GM18508 (cell line): Measurements from ENCODE around the gene KCNMA1.

Experiments used
- ATAC-seq: cut with Tn5 transposase; IDR thresholded peaks from one replicate; pipeline ENCODE4 v1.9.1; 2021; ENCODE audit warnings: moderate number of reproducible peaks; ENCODE audit not compliant: insufficient read depth, unreplicated experiment

Gene KCNMA1

DNA sequence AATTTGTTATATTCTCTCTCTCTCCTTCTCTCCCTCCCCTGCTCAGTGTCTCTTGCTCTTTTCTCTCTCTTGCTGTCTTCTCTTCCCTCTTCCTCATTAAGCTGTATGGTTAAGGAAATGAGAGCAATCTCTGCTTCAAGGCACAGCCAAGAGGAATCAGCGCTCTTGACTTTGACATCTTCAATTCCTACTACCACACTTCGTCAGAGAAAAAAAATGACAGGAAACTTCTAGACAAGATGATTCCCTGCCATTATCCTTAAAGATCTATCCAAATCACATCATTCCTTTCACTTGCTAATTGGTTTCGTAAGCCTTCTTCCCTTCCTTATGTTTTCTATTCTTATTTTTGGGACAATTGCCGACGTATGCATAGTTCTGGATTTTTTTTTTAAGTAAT, 425.0 kb downstream of the KCNMA1 start:
- no peak for ATAC-seq

DNA sequence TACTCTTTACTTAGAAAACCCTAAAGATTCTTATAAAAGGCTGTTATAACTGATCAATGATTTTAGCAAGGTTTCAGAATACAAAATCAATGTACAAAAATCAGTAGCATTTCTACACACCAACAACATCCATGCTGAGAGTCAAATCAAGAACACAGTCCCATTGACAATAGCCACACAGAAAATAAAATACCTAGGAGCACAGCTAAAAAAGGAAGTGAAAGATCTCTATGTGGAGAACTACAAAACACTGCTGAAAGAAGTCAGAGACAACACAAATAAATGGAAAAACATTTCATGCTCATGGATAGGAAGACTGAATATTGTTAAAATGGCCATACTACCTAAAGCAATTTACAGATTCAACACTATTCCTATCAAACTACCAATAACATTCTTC, 427.0 kb downstream of the KCNMA1 start:
- ATAC-seq, result no peak

DNA sequence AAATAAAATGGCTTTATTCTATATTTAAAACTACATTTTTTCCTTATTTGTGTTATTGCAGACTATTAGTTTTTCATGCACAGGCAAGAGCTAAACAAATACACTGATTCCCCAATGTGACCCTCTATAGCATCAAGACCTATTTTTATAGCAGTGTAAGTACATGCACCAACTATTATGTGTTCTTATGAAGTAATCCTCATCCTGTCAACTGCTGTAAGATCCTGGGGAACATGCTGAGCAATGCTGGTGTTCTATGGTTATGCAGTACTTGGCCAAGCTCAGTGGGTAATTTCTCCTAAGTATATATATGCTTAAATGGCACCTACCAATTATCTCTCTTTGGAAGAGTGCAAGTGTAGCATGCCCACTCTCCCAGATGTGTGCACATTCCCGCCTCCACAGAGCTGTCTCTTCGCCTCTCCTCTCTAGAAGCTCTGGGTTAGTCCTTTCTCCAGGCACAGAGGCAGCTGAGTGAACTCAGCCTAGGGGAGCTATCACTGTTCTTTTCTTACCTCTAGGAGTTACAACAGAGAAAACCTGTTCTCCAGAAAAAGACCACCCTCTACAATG, 428.8 kb downstream of the KCNMA1 start:
- ATAC-seq, result no peak

DNA sequence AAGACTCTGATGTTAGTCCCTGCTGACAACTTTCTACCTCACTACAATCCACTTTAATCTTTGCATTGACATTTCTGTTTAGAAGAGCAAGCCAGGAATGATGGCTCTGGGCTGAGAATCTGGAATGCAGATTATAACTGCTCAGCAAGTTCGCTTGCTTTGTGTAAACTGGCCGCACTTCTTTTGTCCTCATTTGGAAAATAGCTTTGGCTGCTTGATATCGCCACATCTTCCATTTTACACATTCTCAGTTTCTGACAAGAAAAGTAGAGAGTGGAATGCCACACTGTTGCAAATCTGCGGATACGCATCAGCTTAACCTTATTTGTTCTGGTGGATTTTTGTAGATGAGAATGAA, 429.8 kb downstream of the KCNMA1 start:
- no peak for ATAC-seq

DNA sequence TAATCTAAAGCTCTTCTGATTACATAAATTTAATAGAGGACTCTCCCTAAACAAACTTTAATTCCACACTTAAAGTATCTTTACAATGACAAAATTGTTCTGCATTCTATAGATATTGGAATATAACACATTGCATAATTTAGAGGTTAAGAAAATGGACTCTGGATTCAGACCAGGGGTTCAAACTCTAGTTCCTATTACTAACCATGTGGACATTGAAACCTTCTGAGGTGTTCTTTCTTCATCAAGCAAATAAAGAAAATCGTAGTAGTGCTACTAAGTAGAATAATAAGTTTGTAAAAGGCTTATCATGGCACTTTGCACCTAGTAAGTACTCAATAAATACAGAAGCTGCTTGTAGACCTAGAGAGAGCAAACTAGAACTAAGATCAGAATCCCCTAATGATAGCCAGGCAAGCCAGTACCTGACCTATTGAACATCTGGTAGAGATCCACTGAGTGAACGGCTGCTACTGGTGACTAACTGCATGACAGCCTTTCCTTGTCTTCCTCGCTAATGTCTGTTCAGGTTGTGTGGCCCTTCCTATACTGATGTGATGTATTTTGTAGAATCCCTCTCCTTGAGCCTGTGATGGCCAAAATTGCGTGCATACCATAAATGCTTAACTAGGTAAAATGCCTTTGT, 430.3 kb downstream of the KCNMA1 start:
- no peak for ATAC-seq

DNA sequence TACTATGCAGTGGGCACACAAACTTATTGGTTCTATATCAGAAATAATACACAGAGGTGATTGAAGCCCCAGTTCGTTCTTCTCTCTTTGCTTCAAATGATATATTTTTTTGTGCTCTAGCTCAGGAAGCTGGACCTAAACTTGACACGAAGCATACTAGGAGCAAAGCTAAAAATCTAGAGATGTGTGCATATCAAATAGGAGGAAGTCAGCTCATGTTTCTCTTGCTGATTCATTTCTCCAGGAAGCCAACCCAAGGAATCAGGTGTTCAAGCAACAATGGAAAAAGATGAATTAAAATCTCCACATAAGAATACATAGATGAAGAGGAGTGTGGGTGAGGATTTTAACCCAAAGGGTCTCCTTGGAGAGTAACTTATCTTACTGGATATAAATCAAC, 432.5 kb downstream of the KCNMA1 start:
- no peak for ATAC-seq

DNA sequence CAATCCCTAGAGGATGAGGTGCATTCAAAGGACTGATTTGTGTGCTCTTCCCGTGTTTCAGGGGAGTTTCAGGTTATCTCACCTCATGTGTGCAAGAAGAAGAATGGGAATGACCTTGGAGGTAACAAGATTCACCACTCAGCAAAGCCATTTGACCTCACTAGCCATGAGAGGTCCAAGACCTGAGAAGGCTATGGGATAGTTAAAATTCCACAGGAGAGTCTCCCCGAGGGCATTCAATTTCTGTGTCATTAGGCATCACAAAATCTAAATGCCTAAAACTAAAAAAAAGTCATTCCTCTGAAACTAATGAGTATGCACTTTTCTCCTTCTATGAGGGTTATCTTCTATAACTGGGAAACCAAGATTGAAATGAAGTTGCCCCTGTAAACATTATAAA, 433.4 kb downstream of the KCNMA1 start:
- no peak for ATAC-seq

DNA sequence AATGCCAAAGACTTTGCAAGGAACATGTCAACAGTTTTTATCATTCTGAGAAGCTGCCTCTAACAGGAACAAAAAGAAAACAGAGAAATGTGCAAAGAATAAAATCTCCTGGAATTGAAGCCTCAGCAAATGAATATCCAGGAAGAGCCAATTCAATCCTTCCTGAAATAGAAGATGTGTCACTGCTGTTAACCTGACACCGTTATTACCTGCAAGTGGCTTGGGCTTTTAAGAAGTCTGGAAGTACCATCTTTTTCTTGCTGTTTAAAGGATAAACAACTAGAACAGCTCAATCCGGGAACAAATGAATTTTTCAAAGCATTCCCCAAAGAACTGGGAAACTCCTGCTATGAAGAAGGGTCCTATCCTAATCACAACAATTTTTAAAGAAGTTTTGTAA, 434.8 kb downstream of the KCNMA1 start:
- ATAC-seq, result no peak

DNA sequence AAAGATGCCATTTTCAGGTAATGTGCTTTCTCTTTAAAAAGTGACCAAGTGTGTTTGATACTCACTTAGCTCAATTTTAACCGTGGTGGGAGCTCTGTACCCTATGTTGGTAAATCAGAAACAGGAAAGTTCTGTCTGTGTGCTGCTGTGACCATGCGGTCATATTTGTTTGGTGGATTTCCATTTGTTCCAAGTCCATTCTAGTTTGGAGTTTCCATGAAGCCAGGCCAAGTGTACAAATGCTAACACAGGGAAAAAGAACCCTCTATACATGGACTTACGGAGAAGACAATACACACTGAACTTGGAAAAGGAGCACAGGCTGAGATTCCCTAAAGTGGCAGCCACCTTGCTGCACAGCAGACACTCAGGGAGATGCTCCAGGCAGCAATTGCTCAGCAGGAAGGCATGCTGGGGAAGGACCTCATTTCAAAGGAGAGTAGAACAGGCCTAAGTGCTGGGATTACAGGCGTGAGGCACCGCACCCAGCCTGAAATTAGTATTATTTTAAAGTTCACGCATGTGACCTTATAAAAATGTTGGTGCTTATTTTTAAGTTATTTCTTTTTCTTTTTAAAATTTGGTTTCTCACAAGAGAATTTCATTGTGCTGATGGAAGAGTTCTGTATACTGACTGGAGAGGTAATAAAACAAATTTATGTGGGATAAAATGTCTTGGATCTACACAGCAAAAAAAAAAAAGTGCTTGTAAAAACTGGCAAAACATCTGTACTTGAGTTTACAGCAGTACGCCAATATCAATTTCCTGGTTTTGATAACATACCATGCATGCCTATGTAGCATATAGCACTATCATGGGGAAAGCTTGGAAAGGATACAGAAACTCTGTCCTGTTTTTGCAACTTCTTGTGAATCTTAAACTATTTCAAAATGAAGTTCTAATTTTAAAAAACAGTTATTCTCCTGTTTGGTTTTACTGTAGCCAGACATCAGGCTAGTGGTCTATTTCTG, 436.2 kb downstream of the KCNMA1 start:
- no peak for ATAC-seq

DNA sequence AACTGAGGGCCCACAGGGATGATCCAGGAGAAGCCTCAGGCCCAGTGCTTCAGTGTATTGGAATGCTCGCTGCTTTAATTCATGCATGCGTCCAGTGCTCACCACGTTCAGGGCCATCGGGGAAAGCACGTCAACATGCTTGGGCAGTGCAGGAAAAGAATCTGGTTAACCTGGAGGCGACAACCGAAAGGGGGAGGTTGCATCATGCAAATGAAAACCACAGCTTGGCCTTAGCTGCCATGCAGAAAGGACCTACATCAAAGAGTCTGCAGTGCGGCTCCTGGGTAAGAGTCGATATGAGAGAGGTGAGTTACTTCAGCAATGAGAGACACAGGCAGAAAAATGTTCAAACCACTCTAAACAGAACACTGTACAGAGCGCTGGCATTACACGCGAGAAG, 440.1 kb downstream of the KCNMA1 start:
- ATAC-seq, result no peak

DNA sequence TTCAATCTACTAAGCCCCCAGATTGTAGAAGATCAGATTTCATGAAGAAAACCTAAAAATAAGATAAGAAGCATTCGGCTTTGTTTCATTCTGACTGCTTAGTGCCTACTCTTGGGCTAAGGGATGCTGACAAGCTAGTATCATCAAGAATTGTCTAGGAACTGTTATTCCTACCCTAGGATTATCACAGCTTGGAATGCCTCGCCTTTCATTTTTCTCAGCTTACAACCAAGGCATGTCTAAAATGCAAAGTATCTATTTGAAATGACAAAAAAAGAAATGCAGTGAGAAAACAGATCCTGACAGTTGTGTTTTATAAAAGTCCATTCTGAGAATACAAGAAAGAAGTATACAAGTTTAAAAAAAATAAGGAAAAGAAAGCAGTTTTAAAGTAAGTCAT, 441.0 kb downstream of the KCNMA1 start:
- no peak for ATAC-seq

DNA sequence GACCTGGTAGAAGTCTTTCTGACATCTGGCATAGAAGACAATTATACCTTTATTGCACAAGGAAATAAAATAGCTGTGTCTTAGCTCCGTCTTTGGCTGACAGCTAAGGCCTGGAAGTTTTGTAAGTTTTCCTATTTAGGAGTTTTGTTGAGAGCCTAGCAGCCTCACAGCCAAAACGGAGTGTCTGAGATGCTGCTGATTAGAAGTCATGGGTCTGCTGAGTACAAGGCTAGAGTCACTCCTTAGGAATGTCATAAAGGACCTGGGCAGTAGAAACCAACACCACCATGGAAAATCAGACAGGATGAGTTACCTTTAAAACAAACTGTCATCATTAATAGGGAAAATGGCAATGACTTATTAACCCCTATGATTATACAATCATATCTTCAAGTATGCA, 442.5 kb downstream of the KCNMA1 start:
- ATAC-seq, result no peak

DNA sequence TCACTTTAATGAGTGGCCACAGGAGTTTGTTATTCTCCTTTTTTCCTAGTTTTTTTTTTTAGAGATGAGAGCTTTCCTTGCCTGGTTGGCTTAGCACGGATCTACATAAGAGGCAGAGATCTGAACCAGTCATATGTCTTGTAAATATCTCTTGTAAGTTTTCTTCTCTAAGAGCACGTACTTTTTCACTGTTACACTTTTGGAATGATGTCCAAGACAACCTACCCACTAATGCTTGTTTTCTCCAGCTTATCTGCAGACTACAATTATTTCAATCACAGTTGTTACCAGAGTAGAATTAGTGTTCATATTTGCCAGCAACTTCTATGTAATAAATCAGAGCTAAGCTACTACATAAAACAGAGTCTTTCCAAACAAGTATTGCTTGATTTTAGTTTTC, 444.6 kb downstream of the KCNMA1 start:
- ATAC-seq, result no peak

DNA sequence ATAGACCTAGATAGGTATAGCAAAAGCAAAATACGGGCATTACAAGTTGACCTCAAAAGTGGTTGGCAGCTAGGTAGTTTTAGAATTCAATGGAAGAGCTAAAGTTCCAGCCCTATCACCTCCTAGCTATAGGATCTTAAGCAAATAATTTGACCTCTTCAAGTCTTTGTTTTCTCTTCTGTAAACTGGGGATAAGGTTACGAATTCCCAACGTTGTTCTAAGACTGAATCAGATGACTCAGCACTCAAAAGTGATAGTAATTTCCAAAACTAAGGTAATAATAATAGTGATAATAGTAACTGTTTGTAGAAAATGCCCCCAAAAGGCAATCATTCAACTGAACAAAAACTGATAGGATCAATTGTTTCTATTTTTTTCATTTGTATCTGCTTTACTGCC, 445.2 kb downstream of the KCNMA1 start:
- no peak for ATAC-seq

DNA sequence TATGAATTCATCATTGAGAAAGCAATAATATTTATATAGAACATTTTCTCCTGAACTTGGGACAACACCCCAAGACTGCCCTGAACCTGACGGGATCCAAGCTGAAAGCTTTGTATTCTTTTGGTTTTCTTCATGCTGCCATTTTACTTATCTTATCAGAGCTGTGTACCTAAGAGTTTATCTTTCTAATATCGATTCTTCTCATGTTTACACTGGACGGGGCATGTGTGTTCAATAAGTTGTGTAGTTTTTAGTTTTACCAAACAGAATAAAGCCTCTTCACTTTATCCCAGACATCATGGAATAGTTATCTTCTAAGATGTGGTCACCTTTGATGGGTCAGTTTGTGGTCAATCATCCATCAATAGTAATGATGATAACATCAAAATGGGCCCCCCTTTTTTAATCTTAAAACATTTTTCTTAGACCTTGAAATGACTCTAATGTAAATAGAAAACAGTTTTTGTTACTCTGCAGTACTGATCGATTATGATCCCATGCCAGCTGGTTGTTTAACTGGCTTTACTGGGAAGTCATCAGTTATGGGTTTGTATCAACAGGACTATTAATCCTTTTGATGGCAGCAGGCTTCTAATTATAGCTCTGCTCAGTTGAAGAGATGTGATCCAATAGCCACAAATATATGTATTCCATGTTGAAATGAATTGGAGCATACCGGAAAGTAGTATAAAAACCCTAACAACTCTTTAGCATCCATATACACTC, 446.1 kb downstream of the KCNMA1 start:
- no peak for ATAC-seq

DNA sequence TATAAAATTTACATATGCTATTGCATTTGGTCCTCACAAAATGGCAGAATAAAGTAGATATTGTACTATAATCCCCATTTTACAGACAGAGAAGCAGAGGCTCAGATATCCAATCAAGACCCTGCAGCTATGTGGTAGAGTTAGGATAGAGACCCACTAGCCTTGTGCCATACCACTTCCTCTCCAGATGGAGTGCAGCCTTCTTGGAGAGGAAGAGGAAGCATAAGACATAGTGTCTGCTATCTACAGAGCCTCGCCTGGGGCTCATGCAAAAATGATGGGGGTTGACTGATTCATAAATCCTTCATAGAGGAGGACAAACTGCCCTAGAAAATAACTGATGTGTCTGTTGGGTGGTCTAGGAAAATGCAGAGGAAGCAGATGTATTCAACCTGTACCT, 447.3 kb downstream of the KCNMA1 start:
- ATAC-seq, result no peak

DNA sequence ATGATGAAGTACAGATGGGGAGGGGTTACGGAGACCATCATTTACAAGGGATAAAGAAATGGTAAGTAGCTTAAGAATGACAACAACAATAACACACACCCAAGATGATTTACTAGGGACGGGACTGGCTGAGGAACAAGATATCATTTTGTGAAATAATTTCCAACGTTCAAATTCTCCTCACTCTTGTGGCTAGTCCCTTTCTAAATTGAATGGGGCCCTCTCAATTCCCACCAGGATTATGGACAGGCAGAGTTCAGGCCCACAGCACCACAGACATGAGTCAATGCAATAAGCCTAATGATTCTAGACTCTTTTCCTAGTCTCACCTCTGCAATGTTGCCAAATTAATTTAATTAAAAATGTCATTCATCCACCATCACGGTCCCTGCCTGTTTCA, 448.1 kb downstream of the KCNMA1 start:
- ATAC-seq, result no peak

DNA sequence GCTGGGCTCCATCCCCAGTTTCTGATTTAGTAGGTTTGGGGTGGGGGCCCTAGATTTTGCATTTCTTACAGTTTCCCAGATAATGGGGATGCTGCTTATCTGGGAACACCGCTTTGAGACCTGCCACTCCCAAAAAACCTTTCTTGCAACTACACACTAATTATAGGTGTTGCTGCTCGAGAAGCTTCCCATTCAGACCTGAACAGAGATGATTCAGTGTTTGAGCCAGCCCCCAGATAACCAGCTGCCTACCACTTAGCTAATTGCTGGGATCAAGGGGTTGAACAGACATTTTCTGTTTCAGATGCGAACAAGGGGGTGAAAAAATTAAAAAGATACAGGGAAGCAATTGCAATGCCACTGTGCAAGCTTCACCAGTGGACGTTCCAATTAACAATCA, 448.5 kb downstream of the KCNMA1 start:
- ATAC-seq, result no peak

DNA sequence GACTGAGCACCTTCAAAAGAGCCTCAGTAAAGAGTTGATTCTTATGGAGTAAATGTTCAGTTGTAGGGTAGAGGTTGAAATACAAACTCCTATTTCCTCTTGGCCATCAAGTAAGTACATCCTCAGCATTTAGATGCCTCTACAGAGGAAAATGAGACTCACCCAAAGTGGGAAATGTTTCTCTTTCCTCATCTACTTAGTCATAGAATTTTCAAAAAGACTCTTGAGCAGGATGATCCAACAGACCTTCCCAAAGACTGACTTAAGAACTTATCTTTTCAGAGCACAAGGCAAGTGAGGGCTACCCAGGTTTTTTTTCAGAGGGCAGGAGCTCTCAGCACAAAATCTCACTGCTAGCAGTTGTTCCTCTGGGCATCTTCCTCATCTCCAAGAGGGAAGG, 449.1 kb downstream of the KCNMA1 start:
- ATAC-seq, result no peak

DNA sequence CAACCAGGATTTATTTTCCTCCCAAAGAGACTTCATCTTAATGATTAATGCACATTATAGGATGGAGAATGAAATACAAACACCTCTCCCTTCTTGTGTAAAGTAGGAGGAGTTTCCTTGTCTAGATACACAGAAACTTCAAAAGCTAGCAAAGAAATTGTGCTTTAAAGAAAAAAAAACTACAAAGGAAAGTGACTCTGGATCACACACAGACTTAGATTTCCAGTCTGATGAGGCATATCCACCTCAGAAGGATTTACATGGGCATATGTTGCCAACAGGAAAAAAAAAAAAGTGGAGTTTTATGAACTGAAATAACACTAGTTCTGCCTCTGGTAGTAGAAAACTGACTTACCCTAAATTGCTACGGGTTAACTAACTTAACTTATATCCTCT, 449.6 kb downstream of the KCNMA1 start:
- ATAC-seq, result no peak
